SK-N-SH (cell line): ENCODE measurements around the gene ATP2A2.

ENCODE experiments used
- FOXJ3 ChIP-seq: sonication (generic); formaldehyde crosslinking; IDR thresholded peaks from 2 replicates; pipeline ENCODE4 v1.5.1; 2020; ENCODE audit warnings: mild to moderate bottlenecking, missing genetic modification reagents
- JUND ChIP-seq: IDR thresholded peaks from 2 replicates; pipeline ENCODE4 v1.4.0; 2012
- NRF1 ChIP-seq: IDR thresholded peaks from 2 replicates; pipeline ENCODE4 v1.6.1; 2012; ENCODE audit warnings: low read depth, mild to moderate bottlenecking, low read length
- POLR2AphosphoS5 ChIP-seq: IDR thresholded peaks from 2 replicates; pipeline ENCODE4 v1.6.1; 2012; ENCODE audit warnings: low read depth, low read length
- RAD21 ChIP-seq: IDR thresholded peaks from 2 replicates; pipeline ENCODE4 v1.6.1; 2012; ENCODE audit warnings: mild to moderate bottlenecking, low read length
- RCOR1 ChIP-seq: fragments of 150-350 bp; IDR thresholded peaks from 2 replicates; pipeline ENCODE4 v1.6.1; 2017; ENCODE audit warnings: antibody characterized with exemption, low read length
- RFX5 ChIP-seq: IDR thresholded peaks from 2 replicates; pipeline ENCODE4 v1.6.1; 2012; ENCODE audit warnings: mild to moderate bottlenecking, improper control_type of control experiment, low read length
- SIN3A ChIP-seq: IDR thresholded peaks from 2 replicates; pipeline ENCODE4 v1.6.1; 2012; ENCODE audit warnings: low read depth, mild to moderate bottlenecking, low read length, moderate library complexity, borderline replicate concordance
- TAF1 ChIP-seq: IDR thresholded peaks from 2 replicates; pipeline ENCODE4 v1.6.1; 2012; ENCODE audit warnings: low read depth, mild to moderate bottlenecking, low read length, moderate library complexity, borderline replicate concordance
- TF ChIP-seq, protein P1 (sequence below): fragments of 200-600 bp; sonication (generic); IDR thresholded peaks from 2 replicates; pipeline ENCODE4 v1.6.1; 2017; ENCODE audit warnings: antibody characterized with exemption, mild to moderate bottlenecking, moderate library complexity
- TF ChIP-seq, protein P2 (sequence below): fragments of 150-350 bp; IDR thresholded peaks from 2 replicates; pipeline ENCODE4 v1.6.1; 2017; ENCODE audit warnings: antibody characterized with exemption, low read length, low read depth, borderline replicate concordance
- TF ChIP-seq, protein P3 (sequence below): IDR thresholded peaks from 2 replicates; pipeline ENCODE4 v1.6.1; 2012; ENCODE audit warnings: mild to moderate bottlenecking, low read depth, low read length, moderate library complexity
- TF ChIP-seq, protein P4 (sequence below): IDR thresholded peaks from 2 replicates; pipeline ENCODE4 v1.4.0; 2012; ENCODE audit warnings: low read depth, borderline replicate concordance
- TF ChIP-seq, protein P5 (sequence below): IDR thresholded peaks from 2 replicates; pipeline ENCODE4 v1.4.0; 2012; ENCODE audit warnings: low read depth

DNA sequence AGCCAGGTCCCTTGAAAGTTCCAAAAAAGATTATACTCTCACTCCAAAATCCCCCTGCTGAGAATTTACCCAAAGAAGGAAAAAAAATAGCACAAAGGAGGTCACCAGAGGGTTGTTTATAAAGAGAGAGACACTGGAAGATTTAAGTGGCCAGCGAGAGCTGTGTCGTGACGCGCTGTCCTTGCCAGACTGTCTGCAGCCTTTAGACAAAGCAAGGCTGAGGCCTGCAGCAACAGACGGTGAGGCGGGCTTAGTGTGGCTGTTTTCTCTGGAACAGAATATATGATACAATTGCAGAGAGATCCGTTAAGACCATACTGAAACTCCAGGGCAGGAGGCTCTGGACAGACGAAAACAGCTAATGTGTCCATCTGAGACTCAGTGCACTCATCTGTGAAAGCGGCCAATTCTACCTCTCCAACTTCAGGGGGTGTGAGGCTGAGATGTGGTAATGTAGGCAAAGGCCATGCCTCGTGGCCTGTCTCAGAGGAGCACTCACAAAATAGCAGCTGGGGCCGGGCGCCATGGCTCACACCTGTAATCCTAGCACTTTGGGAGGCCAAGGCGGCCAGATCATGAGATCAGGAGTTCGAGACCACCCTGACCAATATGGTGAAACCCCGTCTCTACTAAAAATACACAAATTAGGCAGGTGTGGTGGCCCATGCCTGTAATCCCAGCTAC is 86.3 kb downstream of the ATP2A2 start:
- TF ChIP-seq, protein P1, sequence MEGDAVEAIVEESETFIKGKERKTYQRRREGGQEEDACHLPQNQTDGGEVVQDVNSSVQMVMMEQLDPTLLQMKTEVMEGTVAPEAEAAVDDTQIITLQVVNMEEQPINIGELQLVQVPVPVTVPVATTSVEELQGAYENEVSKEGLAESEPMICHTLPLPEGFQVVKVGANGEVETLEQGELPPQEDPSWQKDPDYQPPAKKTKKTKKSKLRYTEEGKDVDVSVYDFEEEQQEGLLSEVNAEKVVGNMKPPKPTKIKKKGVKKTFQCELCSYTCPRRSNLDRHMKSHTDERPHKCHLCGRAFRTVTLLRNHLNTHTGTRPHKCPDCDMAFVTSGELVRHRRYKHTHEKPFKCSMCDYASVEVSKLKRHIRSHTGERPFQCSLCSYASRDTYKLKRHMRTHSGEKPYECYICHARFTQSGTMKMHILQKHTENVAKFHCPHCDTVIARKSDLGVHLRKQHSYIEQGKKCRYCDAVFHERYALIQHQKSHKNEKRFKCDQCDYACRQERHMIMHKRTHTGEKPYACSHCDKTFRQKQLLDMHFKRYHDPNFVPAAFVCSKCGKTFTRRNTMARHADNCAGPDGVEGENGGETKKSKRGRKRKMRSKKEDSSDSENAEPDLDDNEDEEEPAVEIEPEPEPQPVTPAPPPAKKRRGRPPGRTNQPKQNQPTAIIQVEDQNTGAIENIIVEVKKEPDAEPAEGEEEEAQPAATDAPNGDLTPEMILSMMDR: no peak
- TF ChIP-seq POLR2AphosphoS5 (no peak), JUND (no peak), NRF1 (no peak), TAF1 (no peak), SIN3A (no peak), RFX5 (no peak), RAD21 (no peak), FOXJ3 (CRISPR knock-in tag) (no peak), RCOR1 (no peak)
- TF ChIP-seq, protein P2, sequence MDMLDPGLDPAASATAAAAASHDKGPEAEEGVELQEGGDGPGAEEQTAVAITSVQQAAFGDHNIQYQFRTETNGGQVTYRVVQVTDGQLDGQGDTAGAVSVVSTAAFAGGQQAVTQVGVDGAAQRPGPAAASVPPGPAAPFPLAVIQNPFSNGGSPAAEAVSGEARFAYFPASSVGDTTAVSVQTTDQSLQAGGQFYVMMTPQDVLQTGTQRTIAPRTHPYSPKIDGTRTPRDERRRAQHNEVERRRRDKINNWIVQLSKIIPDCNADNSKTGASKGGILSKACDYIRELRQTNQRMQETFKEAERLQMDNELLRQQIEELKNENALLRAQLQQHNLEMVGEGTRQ: no peak
- TF ChIP-seq, protein P3, sequence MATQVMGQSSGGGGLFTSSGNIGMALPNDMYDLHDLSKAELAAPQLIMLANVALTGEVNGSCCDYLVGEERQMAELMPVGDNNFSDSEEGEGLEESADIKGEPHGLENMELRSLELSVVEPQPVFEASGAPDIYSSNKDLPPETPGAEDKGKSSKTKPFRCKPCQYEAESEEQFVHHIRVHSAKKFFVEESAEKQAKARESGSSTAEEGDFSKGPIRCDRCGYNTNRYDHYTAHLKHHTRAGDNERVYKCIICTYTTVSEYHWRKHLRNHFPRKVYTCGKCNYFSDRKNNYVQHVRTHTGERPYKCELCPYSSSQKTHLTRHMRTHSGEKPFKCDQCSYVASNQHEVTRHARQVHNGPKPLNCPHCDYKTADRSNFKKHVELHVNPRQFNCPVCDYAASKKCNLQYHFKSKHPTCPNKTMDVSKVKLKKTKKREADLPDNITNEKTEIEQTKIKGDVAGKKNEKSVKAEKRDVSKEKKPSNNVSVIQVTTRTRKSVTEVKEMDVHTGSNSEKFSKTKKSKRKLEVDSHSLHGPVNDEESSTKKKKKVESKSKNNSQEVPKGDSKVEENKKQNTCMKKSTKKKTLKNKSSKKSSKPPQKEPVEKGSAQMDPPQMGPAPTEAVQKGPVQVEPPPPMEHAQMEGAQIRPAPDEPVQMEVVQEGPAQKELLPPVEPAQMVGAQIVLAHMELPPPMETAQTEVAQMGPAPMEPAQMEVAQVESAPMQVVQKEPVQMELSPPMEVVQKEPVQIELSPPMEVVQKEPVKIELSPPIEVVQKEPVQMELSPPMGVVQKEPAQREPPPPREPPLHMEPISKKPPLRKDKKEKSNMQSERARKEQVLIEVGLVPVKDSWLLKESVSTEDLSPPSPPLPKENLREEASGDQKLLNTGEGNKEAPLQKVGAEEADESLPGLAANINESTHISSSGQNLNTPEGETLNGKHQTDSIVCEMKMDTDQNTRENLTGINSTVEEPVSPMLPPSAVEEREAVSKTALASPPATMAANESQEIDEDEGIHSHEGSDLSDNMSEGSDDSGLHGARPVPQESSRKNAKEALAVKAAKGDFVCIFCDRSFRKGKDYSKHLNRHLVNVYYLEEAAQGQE: no peak
- TF ChIP-seq, protein P4, sequence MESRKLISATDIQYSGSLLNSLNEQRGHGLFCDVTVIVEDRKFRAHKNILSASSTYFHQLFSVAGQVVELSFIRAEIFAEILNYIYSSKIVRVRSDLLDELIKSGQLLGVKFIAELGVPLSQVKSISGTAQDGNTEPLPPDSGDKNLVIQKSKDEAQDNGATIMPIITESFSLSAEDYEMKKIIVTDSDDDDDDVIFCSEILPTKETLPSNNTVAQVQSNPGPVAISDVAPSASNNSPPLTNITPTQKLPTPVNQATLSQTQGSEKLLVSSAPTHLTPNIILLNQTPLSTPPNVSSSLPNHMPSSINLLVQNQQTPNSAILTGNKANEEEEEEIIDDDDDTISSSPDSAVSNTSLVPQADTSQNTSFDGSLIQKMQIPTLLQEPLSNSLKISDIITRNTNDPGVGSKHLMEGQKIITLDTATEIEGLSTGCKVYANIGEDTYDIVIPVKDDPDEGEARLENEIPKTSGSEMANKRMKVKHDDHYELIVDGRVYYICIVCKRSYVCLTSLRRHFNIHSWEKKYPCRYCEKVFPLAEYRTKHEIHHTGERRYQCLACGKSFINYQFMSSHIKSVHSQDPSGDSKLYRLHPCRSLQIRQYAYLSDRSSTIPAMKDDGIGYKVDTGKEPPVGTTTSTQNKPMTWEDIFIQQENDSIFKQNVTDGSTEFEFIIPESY: no peak
- TF ChIP-seq, protein P5, sequence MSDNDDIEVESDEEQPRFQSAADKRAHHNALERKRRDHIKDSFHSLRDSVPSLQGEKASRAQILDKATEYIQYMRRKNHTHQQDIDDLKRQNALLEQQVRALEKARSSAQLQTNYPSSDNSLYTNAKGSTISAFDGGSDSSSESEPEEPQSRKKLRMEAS: no peak
